GM19328 (cell line): ENCODE data around the gene FAM20A.
A peak's percentile ranks its signal among the peaks of the same experiment; 100 is the strongest.
"Not testable (repeated sequence)": the region's sequence is repeated elsewhere in the genome, so short reads cannot be mapped to it uniquely, and the experiment has no call there.

Experiments used
- ATAC-seq: cut with Tn5 transposase; IDR thresholded peaks from one replicate; pipeline ENCODE4 v1.9.1; 2021; ENCODE audit warnings: mild to moderate bottlenecking, moderate library complexity; ENCODE audit not compliant: unreplicated experiment

Gene FAM20A

DNA sequence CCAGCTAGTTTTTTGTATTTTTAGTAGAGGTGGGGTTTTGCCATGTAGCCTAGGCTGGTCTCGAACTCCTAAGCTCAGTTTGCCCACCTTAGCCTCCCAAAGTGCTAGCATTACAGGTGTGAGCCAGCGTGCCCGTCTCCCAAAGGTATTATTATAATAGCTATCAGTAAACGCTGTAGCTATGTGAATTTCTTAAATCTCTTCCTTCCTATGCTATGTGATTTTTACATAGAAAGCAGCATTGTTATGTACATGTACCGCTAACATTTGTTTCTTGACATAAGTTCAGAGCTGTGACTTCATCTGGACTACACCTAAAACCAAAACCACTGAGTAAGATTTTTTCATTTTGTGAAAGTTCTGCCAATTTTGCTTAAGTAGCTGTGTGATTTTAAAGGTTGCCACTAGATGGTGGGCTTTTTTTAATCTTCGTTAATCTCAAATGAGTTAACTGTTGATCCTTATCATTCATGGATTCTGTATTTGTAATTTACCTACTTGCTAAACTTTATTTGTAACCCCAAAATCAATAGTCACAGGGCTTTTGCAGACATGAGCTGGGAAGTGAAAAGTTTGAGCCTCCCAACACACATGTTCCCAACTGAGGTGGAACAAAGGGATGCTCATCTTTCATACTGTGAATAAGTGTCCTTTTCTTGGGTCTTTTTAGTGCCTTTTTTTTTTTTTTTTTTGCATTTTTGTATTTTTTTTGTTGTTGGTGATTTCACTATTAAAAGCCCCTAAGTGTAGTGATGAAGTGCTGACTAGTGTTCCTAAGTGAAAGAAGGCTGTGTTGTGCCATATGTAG is 67.1 kb downstream of the FAM20A start:
- ATAC-seq, result no peak

DNA sequence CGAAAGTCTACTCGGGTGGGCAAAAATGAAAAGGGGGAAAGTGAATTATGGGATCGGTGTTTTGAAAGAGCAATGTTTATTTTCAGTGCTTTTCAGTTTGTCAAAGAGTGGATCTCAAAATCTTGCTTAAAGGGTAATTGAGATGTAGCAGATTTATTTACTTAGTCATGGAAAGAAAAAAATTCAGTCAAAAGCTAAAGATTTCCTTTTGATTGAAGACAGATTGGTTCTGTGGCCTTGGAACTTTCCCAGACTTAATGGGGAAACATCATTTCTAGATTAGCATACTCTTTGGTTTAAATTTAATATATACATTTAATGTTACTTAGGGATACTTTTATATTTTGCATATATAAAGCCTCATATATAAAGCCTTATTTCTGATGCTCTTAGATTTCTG is 68.3 kb downstream of the FAM20A start:
- no peak for ATAC-seq

DNA sequence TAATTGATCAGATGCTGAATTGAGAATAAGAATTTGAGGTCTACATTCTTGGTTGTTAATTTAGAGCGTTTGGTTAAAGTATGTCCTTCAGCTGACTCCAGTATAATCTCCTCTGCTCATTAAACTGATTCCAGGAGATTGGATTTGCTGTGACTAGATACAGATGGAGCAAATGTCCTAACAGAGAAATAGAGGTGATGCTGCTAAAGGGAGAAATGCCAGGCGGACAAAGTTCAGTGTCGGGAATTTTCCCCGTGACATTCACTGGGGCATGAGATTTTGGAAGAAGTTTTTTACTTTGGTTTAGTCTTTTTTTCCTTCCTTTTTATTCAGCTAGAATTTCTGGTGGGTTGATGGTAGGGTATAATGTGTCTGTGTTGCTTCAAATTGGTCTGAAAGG is 69.9 kb downstream of the FAM20A start:
- no peak for ATAC-seq

DNA sequence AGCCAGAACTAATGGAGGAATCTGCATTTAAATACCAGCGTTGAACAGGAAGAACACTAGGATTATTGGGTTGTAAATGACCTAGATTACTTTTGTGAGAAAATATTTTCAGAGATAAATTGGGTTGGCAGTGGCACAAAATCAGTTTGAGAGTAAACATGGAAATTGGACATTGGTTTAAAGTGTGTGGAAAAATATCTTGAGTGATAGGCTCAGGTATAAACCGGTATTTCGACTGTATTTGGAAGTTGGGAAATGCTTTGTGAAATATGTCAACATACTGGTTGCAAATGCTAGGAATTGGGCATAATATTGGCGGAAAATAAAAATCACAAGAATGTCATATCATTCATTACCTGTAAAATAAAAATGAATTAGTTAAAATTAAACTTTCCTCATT is 73.9 kb downstream of the FAM20A start:
- ATAC-seq, result no peak

DNA sequence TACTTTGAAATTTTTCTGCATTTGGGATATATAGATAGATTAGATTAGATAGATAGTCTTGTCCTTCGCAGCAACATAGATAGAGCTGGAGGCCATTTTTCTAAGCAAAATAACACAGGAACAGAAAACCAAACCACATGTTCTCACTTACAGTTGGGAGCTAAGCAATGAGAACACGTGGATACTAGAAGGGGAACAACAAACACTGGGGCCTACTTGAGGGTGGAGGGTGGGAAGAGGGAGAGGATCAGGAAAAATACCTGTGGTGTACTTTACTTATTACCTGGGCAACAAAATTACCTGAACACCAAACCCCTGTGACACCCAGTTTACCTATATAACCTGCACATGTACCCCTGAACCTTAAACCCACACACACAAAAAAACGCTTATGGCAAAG is 74.6 kb downstream of the FAM20A start:
- ATAC-seq, result no peak

DNA sequence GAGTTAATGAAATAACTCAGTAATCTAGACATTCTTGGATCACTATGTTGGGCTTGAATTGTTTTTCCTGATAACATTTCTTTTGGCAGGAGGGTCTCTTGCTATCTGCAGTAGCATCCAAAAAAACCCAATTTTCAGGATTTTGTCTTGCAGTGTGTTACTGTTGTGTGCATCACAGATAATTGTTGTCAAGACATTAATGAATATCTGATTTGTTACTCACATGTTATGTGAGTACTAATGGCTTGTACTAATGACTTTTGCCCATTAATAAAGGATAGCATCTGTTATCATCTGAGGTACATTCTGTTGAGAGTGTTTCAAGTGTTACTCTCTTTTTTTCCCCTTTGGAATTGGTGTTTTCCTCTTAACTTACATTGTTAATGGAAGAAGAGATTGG is 78.9 kb downstream of the FAM20A start:
- no peak for ATAC-seq

DNA sequence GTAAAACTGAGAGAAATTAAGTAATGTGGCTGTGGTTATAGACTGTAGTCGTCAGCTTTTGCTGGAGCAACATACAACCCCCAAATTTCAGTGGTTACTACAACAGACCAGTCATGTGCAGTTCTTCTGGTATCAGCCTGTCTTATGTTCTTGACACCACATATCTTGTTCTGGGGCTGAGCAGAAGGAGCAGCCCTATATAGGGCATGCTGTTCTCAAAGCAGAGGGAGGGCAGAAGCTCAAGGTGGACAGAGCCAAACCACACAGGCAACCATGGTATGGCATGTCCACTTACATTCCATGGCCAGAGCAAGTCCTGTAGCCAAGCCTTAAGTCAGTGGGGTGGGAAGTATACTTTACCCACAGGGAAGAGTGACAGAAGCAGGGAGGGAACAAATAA is 81.3 kb downstream of the FAM20A start:
- no peak for ATAC-seq

DNA sequence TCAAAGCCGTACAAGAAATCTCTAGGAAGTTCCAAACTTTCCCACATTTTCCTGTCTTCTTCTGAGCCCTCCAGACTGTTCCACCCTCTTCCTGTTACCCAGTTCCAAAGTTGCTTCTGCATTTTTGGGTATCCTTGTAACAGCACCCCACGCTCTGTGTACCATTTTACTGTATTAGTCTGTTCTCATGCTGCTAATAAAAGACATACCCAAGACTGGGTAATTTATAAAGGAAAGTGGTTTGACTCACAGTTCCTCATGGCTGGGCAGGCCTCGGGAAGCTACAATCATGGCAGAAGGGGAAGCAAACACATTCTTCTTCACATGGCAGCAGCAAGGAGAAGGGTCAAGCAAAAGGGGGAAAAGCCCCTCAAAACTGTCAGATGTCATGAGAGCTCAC is 82.1 kb downstream of the FAM20A start:
- not testable (repeated sequence) for ATAC-seq

DNA sequence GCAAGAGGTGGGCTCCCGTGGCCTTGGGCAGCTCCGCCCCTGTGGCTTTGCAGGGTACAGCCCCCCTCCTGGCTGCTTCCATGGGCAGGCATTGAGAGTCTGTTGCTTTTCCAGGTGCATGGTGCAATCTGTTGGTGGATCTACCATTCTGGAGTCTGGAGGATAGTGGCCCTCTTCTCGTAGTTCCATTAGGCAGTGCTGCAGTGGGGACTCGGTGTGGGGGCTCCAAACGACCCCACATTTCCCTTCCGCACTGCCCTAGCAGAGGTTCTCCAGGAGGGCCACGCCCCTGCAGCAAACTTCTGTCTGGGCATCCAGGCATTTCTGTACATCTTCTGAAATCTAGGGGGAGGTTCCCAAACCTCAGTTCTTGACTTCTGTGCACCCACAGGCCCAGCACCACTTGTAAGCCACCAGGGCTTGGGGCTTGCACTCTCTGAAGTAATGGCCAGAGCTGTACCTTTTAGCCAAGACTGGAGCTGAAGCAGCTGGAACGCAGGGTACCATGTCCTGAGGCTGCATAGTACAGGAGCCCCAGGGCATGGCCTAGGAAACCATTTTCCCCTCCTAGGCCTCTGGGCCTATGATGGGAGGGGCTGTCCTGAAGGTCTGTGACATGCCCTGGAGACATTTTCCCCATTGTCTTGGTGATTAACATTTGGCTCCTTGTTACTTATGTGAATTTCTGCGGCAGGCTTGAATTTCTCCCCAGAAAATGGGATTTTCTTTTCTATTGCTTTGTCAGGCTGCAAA is 82.9 kb downstream of the FAM20A start:
- ATAC-seq, result no peak

DNA sequence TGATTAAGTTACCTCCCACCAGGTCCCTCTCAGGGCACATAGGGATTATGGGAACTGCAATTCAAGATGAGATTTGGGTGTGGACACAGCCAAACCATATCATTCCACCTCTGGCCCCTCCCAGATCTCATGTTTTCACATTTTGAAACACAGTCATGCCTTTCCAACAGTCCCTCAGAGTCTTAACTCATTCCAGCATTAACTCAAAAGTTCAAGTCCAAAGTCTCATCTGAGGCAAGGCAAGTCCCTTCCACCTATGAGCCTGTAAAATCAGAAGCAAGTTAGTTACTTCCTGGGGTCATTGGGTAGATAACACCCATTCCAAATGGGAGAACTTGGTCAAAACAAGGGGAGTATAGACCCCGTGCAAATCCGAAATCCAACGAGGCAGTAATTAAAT is 83.6 kb downstream of the FAM20A start:
- not testable (repeated sequence) for ATAC-seq

DNA sequence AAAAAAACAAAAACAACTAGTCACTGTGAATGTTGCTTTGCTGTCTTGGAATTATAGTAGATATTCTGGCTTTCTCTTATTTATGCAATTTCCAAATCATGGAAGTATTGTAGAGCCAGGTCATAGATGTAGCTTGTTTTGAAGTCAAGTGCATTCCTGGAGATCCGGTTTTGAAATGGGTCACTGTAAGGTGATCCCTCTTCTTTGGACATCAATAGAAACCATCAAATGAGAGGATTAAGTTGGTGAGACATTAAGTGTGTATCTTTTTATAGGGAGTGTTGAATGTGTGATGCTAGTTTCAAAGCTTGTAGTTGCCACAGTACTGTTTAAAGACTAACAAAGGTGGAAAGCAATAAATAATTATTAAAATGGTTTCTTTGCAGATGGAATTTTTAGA is 84.4 kb downstream of the FAM20A start:
- ATAC-seq, result no peak

DNA sequence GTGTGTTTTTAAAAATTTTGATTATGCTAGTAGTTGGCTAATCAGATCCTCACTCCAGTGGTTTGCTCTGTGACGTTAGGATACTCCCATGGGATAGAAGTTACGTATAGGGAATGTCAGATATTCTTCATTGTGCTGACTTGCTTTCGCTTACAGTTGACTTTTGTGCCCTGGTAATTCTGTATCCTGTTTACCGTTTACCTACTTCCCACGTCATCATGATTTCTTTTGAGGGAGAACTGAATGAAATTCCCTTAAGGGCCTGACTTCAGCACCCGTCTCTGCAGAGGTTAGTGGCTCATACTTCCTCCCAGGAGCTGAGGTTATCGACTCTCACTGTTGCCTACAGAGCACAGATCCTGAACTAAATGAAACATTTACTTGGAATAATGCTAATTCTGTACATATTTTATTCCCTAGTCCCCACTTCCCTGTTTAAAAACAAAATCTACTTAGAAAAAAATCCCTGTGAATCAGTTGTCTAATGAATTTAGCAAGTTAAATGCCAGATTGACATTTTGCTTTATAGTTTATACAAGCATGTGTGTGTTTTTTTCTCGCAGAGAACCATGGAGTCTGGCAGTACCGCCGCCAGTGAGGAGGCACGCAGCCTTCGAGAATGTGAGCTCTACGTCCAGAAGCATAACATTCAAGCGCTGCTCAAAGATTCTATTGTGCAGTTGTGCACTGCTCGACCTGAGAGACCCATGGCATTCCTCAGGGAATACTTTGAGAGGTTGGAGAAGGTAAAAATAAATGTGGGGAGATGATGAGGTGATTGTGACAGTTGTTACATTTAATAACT is 86.1 kb downstream of the FAM20A start:
- ATAC-seq, result no peak

DNA sequence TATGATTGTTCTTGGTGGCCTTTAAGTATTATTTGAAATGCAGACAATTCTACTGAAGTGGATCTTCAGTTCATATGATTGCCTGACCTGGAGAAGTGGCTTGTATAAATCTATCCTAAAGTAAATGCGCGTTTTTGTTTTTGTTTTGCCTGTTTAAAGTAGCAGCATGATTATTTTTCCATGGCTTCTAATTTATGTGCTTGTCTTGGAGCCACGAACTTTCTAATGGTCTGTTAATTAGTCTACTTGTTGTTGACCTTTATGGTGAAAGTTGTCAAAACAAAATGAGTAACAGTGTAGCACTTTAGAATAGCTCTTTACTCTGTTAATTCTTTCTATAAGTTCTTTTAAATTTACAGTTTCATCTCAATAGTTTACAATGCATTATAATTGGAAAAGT is 87.2 kb downstream of the FAM20A start:
- ATAC-seq, result no peak

DNA sequence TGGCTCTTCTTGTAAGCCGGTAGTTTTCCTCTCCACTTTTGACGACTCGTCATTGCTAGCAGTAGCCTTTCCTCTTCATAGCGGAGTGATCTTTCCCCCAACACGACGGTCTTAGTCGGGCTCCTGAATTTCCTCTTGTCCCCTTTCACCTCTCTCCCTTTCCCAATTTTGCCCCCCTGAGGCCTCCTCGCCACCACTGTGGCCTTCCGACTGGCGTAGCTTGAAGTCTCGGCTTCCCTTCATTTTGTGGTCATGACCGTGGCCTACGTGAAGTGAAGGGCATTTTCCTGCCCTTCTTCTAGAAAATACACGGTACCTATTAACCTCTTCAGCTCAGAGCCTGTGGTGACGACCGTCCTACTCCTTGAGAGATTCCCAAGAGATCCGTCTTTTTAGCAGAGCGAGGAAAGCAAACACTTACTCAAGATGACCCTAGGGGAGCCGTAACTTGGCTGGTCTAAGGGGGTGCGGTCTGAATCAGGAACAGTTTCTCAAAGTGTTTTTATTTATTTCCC is 88.2 kb downstream of the FAM20A start:
- ATAC-seq, result no peak

DNA sequence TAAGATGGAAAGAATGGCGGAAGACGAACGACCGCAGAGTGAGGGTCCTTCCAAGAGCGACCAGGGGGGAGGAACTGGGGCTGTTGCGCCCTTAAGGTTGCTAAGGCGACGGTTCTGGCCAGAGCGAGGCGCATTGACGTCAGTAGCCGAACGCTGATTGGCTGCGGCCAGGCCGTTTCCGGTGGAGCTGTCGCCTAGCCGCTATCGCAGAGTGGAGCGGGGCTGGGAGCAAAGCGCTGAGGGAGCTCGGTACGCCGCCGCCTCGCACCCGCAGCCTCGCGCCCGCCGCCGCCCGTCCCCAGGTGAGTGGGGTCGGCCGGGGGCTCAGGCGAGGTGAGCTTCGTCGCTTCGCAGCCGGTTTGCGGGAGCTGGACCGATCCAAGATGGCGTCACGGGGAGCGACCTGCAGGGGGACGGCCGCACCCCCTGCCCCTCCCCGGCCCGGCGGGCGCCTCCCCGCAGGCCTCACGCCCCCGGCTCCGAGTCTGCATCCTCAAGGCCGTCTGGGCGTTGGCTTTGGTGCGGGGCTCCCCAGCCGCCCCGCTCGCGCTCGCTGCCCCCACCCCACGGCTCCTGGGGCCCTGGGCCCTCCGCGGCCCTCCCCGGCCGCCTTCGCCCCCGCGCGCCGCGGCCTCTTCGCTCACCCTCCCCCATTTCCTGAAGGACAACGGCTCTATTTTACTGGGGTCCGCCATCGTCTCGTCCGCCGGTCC is 88.8 kb downstream of the FAM20A start, which contains the start of gene PRKAR1A:
PRKAR1A (plus strand) TSS at position 184 of the 713 bp plus-strand sequence. CDS start 2,970 bp downstream, outside the sequence.
- peak; percentile 82 for ATAC-seq

DNA sequence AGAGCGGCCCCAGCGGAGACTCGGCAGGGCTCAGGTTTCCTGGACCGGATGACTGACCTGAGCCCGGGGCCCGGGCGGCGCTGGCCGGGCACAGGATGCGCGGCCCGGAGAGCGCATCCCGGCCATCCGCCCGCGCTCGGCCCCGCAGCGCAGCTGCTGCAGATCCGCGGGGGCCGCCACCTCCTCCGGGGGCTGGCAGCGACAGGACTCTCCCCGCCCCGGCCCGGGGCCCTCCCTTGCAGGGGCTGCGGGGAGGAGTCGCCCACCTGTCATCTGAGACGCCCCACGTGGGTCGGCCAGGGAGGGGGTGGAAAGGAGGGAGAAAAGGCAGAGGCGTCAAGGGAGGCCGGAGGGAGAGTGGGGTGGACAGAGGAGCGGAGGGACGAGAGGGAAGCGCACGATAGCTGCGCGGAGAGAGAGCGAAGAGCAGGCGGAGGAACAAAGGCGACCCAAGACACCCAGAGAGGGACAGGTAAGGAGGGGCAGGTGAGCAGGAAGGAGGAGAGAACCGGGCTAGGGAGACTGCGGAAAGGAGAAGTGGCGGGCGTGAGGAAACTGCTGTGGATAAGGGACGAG is 89.4 kb downstream of the FAM20A start:
- ATAC-seq, result peak; percentile 56

DNA sequence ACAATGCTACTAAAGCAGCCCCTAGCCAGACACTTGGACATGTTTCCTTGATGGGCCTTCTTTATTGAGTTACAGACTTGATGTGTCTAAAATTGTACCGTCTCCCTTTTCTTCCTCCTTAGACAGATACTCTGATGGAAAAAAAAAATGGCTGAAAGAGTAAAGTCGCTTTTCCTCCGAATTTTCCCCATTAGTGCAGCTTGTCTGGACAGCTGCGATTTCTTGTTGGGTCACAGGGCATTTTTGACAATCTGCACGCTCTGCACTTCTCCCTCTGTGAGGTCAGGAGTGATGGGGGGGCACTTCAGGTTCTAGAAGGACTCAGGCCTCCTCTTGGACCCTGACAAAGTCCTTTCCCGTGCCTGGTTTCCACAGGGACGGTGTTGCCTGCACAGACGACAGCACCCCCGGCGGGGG is 89.9 kb downstream of the FAM20A start:
- ATAC-seq, result no peak

DNA sequence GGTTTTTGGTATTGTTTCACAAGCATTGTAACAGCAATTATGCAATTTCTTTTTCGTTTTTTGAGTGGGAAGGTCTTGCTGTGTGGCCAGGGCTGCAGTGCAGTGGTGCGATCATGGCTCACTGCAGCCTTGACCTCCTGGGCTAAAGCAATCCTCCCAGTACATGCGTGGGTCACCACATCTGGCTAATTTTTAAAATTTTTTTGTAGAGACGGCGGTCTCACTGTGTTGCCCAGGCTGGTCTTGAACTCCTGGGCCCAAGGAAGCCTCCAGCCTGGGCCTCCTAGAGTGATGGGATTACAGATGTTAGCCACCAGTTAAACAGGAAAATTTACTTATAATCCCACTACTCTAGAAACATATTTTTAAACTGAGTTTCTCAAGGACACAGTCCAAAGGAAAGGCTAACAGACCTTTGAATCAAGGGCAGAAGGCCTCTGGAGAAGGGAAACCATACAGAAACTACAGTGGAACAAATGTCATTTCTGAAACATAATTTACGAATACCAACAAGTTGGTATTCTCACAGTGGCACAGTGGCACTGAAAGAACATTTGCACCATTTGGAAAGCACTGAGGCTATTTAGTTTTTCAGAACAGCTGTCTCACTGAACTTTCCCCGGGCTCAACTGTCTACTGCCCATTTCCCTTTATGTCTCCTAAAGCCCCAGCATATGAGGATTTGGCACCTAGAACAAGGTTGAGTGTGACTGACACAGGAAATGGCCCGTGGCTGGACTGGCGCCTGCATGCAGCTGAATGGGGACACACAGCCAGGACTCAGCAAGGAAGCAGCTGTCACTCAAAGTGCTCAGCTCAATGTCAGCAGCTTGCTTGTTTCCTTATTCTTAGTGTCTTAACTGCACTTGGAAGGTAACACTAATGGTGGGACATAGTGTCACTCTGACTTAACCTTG is 91.8 kb downstream of the FAM20A start:
- no peak for ATAC-seq

DNA sequence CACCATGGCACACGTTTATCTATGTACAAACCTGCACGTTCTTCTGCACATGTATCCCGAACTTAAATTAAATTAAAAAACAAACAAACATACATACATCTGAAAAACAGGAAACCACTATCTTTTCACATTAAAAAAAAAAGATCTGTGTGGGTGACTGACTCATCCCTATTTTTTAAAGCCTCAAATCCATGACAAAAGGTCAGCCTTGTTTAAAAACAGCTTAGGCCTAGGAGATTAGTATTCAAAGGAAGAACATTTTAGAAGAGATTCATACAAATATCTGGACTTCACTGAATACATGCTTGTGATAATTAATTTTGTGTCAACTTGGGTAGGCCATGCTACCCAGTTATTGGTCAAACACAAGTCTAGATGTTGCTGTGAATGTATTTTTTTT is 93.6 kb downstream of the FAM20A start:
- no peak for ATAC-seq
